Activated CD8-positive, alpha-beta T cell treated with anti-CD3 and anti-CD28 coated beads for 36 hours (primary cell): ENCODE measurements around the gene CIAO3. TPM values are rescaled to one million over a fixed set of nuclear protein-coding genes. Genes with fewer than 3 reads are reported as not detected.
"Not testable (repeated sequence)": the region's sequence is repeated elsewhere in the genome, so short reads cannot be mapped to it uniquely, and the experiment has no call there.

ENCODE experiments used
- ATAC-seq: fragments of 200-7000 bp; cut with Tn5 transposase; one replicate; pipeline ENCODE4 v1.10.0; 2021; ENCODE audit warnings: mild to moderate bottlenecking, moderate library complexity
- CTCF ChIA-PET: fragments of 350-600 bp; sonication (Branson Sonifier 250); formaldehyde crosslinking; loops from one replicate; lab custom pipeline; 2021; ENCODE audit warnings: antibody characterized with exemption; lab: Charles Lee
- POLR2A ChIA-PET: fragments of 350-600 bp; sonication (Branson Sonifier 250); formaldehyde crosslinking; loops from one replicate; lab custom pipeline; 2021; ENCODE audit warnings: antibody characterized with exemption; lab: Charles Lee
- DNase-seq: peaks from one replicate; pipeline ENCODE4 v3.0.0-alpha.2; 2020
- H3K27ac Mint-ChIP-seq: one replicate; pipeline ENCODE4 v1.8.0; 2021; ENCODE audit warnings: mild to moderate bottlenecking, mixed read lengths
- H3K27me3 Mint-ChIP-seq: one replicate; pipeline ENCODE4 v1.8.0; 2021; ENCODE audit warnings: mixed read lengths
- H3K36me3 Mint-ChIP-seq: one replicate; pipeline ENCODE4 v1.8.0; 2021; ENCODE audit warnings: low read depth, mixed read lengths
- H3K4me1 Mint-ChIP-seq: one replicate; pipeline ENCODE4 v1.8.0; 2021; ENCODE audit warnings: low read depth, mixed read lengths
- H3K4me3 Mint-ChIP-seq: one replicate; pipeline ENCODE4 v1.8.0; 2021; ENCODE audit warnings: mild to moderate bottlenecking, moderate library complexity, mixed read lengths
- H3K9me3 Mint-ChIP-seq: one replicate; pipeline ENCODE4 v1.8.0; 2021; ENCODE audit warnings: mixed read lengths
- intact Hi-C: fragments of 100-400 bp; cut with micrococcal nuclease; formaldehyde crosslinking; loops from one replicate; pipeline ENCODE4 v1.10.0; 2022
- total RNA-seq, 2 experiments: library from RNA; stranded (reverse); gene quantifications; one replicate each; pipeline ENCODE4 v1.2.3, GENCODE V29; 2021
- TF ChIP-seq, protein P1 (sequence below): fragments of 200-600 bp; IDR thresholded peaks from one replicate; pipeline ENCODE4 v1.8.0; 2022; ENCODE audit warnings: antibody characterized with exemption, mild to moderate bottlenecking

CIAO3 gene
- total RNA-seq, 2 experiments from 2014 or later = 21.3 to 25.0 TPM

- TF ChIP-seq, protein P1, sequence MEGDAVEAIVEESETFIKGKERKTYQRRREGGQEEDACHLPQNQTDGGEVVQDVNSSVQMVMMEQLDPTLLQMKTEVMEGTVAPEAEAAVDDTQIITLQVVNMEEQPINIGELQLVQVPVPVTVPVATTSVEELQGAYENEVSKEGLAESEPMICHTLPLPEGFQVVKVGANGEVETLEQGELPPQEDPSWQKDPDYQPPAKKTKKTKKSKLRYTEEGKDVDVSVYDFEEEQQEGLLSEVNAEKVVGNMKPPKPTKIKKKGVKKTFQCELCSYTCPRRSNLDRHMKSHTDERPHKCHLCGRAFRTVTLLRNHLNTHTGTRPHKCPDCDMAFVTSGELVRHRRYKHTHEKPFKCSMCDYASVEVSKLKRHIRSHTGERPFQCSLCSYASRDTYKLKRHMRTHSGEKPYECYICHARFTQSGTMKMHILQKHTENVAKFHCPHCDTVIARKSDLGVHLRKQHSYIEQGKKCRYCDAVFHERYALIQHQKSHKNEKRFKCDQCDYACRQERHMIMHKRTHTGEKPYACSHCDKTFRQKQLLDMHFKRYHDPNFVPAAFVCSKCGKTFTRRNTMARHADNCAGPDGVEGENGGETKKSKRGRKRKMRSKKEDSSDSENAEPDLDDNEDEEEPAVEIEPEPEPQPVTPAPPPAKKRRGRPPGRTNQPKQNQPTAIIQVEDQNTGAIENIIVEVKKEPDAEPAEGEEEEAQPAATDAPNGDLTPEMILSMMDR = no peak
- Mint-ChIP-seq H3K4me1 (no peaks in the 10 kb centered on the region), H3K9me3 (no peaks in the 10 kb centered on the region), H3K27me3 (peaks cover 4% of the 10 kb centered on the region), H3K4me3 (no peak within 1 kb of the TSS), H3K36me3 (no peaks in the 10 kb centered on the region), H3K27ac (no peak within 1 kb of the TSS)
- ATAC-seq = no peak
- CTCF ChIA-PET = no interaction called here
- no peak for DNase-seq
- intact Hi-C loops = no loop called here
- POLR2A ChIA-PET = no interaction called here
These were observed 19.9 kb upstream of the CIAO3 start, which contains the start of gene MSLN for GRCh38 chr16:760545-761343. Gene MSLN (plus strand): TSS chr16:760734. CDS start chr16:762681, 1,947 bp downstream.

DNA sequence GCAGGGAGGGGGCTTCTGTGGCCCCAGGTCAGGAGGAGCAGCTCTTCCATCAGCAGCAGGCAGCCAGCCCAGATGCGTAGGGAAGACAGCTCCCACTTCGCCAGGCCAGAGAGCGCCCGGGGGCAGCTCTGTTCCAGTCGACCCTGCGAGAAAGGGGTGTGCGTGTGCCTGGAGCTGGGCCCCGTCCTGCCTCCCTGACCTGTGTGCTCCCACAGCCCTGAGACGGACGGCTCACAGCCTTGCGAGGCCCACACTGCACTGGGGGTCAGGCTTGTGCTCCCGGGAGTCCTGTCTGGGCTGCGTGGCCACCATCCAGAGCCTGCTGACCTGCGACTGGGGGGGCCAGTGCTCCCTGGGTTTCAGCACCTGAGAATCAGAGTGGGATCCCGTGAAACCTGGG lies 19.3 kb upstream of the CIAO3 start:
- H3K4me1 Mint-ChIP-seq = no peaks in the 10 kb centered on the region
- H3K9me3 Mint-ChIP-seq = no peaks in the 10 kb centered on the region
- intact Hi-C loops = no loop called here
- DNase-seq (no peak), ATAC-seq (no peak)
- ChIA-PET CTCF (no interaction called here), POLR2A (no interaction called here)
- H3K4me3 Mint-ChIP-seq = no peak overlapping the region
- peaks cover 4% of the 10 kb centered on the region for H3K27me3 Mint-ChIP-seq
- no peaks in the 10 kb centered on the region for H3K36me3 Mint-ChIP-seq
- TF ChIP-seq, protein P1 = no peak
- no peak overlapping the region for H3K27ac Mint-ChIP-seq

DNA sequence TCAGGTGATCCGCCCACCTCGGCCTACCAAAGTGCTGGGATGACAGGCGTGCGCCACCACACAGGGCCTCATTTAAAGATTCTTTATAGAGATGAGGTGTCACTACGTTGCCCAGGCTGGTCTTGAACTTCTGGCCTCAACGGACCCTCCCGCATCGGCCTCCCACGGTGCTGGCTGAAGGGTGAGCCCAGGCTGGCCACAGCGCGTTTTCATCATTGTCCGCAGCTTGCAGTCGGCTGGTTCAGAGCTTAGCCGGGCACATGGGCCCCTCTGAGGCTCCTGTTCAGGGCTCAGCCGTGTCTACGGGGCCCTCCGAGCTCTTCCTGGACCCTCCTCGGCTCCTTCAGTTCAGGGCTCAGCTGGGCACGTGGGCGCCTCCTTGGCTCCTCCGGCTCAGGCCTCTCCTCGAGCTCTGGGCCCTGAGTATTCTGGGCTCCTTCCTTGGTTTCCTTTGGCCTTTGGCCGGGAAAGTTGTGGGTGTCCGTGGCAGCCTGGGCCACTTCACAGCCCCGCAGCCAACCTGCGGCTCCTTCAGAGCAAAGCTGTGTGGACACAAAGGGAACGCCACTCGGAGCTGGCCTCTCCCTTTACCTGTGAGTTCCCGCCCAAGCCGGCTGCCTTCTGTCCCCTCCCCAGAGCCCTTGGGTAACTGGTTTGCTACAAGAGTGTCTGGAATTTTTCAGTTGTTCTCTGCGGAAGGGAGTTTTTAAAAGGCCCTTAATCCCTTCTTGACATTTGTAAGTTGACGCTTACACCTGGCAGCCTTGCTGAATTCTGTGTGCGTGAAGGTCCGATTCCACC lies 18.5 kb upstream of the CIAO3 start:
- ATAC-seq (no peak), DNase-seq (no peak)
- intact Hi-C loops = no loop called here
- H3K27me3 Mint-ChIP-seq = peaks cover 4% of the 10 kb centered on the region
- TF ChIP-seq, protein P1 = no peak
- H3K9me3 Mint-ChIP-seq = no peaks in the 10 kb centered on the region
- no peak overlapping the region for H3K27ac Mint-ChIP-seq
- H3K4me1 Mint-ChIP-seq = no peaks in the 10 kb centered on the region
- CTCF ChIA-PET = no interaction called here
- no peaks in the 10 kb centered on the region for H3K36me3 Mint-ChIP-seq
- POLR2A ChIA-PET = interaction anchor here (0.8 kb wide), 1 partner anchor 18 kb away, joined by 4 read pairs; the partner anchor contains the start of gene CIAO3
- H3K4me3 Mint-ChIP-seq = no peak overlapping the region

- Mint-ChIP-seq H3K4me1 (no peaks in the 10 kb centered on the region), H3K9me3 (no peaks in the 10 kb centered on the region), H3K4me3 (no peak overlapping the region), H3K27ac (no peak overlapping the region), H3K27me3 (peaks cover 4% of the 10 kb centered on the region), H3K36me3 (no peaks in the 10 kb centered on the region)
- TF ChIP-seq, protein P1 = no peak
- ChIA-PET POLR2A (no interaction called here), CTCF (no interaction called here)
- ATAC-seq = no peak
- intact Hi-C loops = no loop called here
- DNase-seq = no peak
These were observed 15.6 kb upstream of the CIAO3 start for GRCh38 chr16:756428-756827.

GRCh38 chr16:754656-755055 lies 13.9 kb upstream of the CIAO3 start:
- Mint-ChIP-seq H3K36me3 (no peaks in the 10 kb centered on the region), H3K4me1 (no peaks in the 10 kb centered on the region), H3K27me3 (peaks cover 4% of the 10 kb centered on the region), H3K27ac (no peak overlapping the region), H3K4me3 (no peak overlapping the region), H3K9me3 (no peaks in the 10 kb centered on the region)
- DNase-seq (no peak), ATAC-seq (no peak)
- ChIA-PET CTCF (interaction anchor here (1.0 to 1.3 kb wide), 2 partner anchors 9 to 42 kb away, joined by 3 read pairs; no protein-coding TSS in a partner anchor), POLR2A (no interaction called here)
- TF ChIP-seq, protein P1 = no peak
- intact Hi-C loops = no loop called here

GRCh38 chr16:754121-754607 lies 13.4 kb upstream of the CIAO3 start:
- H3K4me1 Mint-ChIP-seq, H3K27ac Mint-ChIP-seq, H3K36me3 Mint-ChIP-seq, POLR2A ChIA-PET, H3K9me3 Mint-ChIP-seq, ATAC-seq, H3K4me3 Mint-ChIP-seq, H3K27me3 Mint-ChIP-seq, DNase-seq, intact Hi-C loops: not testable (repeated sequence)
- CTCF ChIA-PET = interaction anchor here (1.0 kb wide), 1 partner anchor 8 kb away, joined by 3 read pairs; no protein-coding TSS in a partner anchor
